H1 (cell line): ENCODE data around the gene EIF1AY.

Experiments used
- ATF3 ChIP-seq: IDR thresholded peaks from 2 replicates; pipeline ENCODE4 v1.6.1; 2011; ENCODE audit warnings: low read depth, mild to moderate bottlenecking, low read length; ENCODE audit not compliant: insufficient read depth
- BRCA1 ChIP-seq: IDR thresholded peaks from 2 replicates; pipeline ENCODE4 v1.6.1; 2012; ENCODE audit warnings: low read depth, low read length, improper control_type of control experiment
- HDAC2 ChIP-seq, 2 experiments: fragments of 300-600 bp in 1 of 2; sonication (generic) in 1 of 2; IDR thresholded peaks; 2 replicates each; pipeline ENCODE4 v1.6.1; 2011 to 2012; ENCODE audit warnings: low read depth in 2 of 2, low read length in 2 of 2, mild to moderate bottlenecking in 2 of 2, moderate library complexity in 2 of 2, borderline replicate concordance in 1 of 2, inconsistent platforms in 1 of 2
- JUN ChIP-seq: IDR thresholded peaks from 2 replicates; pipeline ENCODE4 v1.6.1; 2011; ENCODE audit warnings: low read depth, mild to moderate bottlenecking, improper control_type of control experiment, low read length
- JUND ChIP-seq: IDR thresholded peaks from 2 replicates; pipeline ENCODE4 v1.6.1; 2011; ENCODE audit warnings: mild to moderate bottlenecking, improper control_type of control experiment, low read length
- PHF8 ChIP-seq: fragments of 200-600 bp; sonication (generic); conservative IDR thresholded peaks from 2 replicates; pipeline ENCODE4 v1.7.1; 2012; ENCODE audit warnings: low read depth, mild to moderate bottlenecking, inconsistent platforms, low read length, moderate library complexity
- POLR2A ChIP-seq, 2 experiments: IDR thresholded peaks; 1 replicate in 1 of 2; 2 replicates in 1 of 2; pipeline ENCODE4 v1.6.1; 2011; ENCODE audit warnings: low read depth in 2 of 2, low read length in 2 of 2, mild to moderate bottlenecking in 2 of 2; ENCODE audit errors: control extremely low read depth in 1 of 2
- RNF2 ChIP-seq: fragments of 200-900, 300-1000 bp; sonication (generic); IDR thresholded peaks from 2 replicates; pipeline ENCODE4 v1.7.1; 2016; ENCODE audit warnings: borderline replicate concordance, low read depth, mild to moderate bottlenecking, antibody characterized with exemption, low read length; ENCODE audit not compliant: poor library complexity, severe bottlenecking; ENCODE audit errors: missing control alignments
- SRF ChIP-seq: IDR thresholded peaks from 2 replicates; pipeline ENCODE4 v1.6.1; 2011; ENCODE audit warnings: mild to moderate bottlenecking, low read depth, low read length, moderate library complexity
- TAF1 ChIP-seq: IDR thresholded peaks from 2 replicates; pipeline ENCODE4 v1.6.1; 2011; ENCODE audit warnings: mild to moderate bottlenecking, low read depth, low read length
- USF2 ChIP-seq: IDR thresholded peaks from 2 replicates; pipeline ENCODE4 v1.6.1; 2011; ENCODE audit warnings: low read length, improper control_type of control experiment
- ZNF274 ChIP-seq: IDR thresholded peaks from 2 replicates; pipeline ENCODE4 v1.7.0; 2012; ENCODE audit warnings: low read length, borderline replicate concordance; ENCODE audit errors: extremely low read depth
- TF ChIP-seq, protein P1 (sequence below), 3 experiments: IDR thresholded peaks; 1 replicate in 2 of 3; 2 replicates in 1 of 3; pipeline versions ENCODE4 v1.5.1 to v1.6.1; 2011; ENCODE audit warnings: low read length in 3 of 3, mild to moderate bottlenecking in 3 of 3, inconsistent platforms in 2 of 3, low read depth in 1 of 3, moderate library complexity in 1 of 3; ENCODE audit not compliant: insufficient read depth in 1 of 3; ENCODE audit errors: control extremely low read depth in 1 of 3
- TF ChIP-seq, protein P2 (sequence below): IDR thresholded peaks from 2 replicates; pipeline ENCODE4 v1.6.1; 2012; ENCODE audit warnings: inconsistent platforms

GRCh38 chrY:20581687-20582086, 6.1 kb downstream of the EIF1AY start:
- no peak for TF ChIP-seq USF2
- TF ChIP-seq, protein P1, sequence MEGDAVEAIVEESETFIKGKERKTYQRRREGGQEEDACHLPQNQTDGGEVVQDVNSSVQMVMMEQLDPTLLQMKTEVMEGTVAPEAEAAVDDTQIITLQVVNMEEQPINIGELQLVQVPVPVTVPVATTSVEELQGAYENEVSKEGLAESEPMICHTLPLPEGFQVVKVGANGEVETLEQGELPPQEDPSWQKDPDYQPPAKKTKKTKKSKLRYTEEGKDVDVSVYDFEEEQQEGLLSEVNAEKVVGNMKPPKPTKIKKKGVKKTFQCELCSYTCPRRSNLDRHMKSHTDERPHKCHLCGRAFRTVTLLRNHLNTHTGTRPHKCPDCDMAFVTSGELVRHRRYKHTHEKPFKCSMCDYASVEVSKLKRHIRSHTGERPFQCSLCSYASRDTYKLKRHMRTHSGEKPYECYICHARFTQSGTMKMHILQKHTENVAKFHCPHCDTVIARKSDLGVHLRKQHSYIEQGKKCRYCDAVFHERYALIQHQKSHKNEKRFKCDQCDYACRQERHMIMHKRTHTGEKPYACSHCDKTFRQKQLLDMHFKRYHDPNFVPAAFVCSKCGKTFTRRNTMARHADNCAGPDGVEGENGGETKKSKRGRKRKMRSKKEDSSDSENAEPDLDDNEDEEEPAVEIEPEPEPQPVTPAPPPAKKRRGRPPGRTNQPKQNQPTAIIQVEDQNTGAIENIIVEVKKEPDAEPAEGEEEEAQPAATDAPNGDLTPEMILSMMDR (IDR thresholded peaks at IDR 0.05; ENCODE audit: control extremely low read depth in 1 of 3, insufficient read depth in 1 of 3, low read depth in 1 of 3, low read length in 3 of 3) = no peak
- TF ChIP-seq ZNF274 = no peak
- TF ChIP-seq, protein P2, sequence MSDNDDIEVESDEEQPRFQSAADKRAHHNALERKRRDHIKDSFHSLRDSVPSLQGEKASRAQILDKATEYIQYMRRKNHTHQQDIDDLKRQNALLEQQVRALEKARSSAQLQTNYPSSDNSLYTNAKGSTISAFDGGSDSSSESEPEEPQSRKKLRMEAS = no peak
- no peak for TF ChIP-seq JUND
- no peak for TF ChIP-seq TAF1
- no peak for TF ChIP-seq PHF8
- TF ChIP-seq SRF = no peak
- no peak for TF ChIP-seq ATF3
- TF ChIP-seq POLR2A (IDR thresholded peaks at IDR 0.05; ENCODE audit: control extremely low read depth in 1 of 2, low read depth in 2 of 2, low read length in 2 of 2) = no peak
- TF ChIP-seq JUN = no peak
- no peak for TF ChIP-seq RNF2
- no peak for TF ChIP-seq BRCA1
- no peak for TF ChIP-seq HDAC2 (IDR thresholded peaks at IDR 0.05; ENCODE audit: borderline replicate concordance in 1 of 2, low read depth in 2 of 2, low read length in 2 of 2)
